CD4-positive, alpha-beta T cell treated with Interleukin-6 for 4 hours (primary cell): ENCODE results near the gene GPI.
A peak's percentile ranks its signal among the peaks of the same experiment; 100 is the strongest.

Experiments used
- DNase-seq: peaks from one replicate; pipeline ENCODE4 v3.0.0-alpha.2; 2020; ENCODE audit warnings: mixed read lengths

The GPI gene

GRCh38 chr19:34341935-34342680 lies 22.9 kb upstream of the GPI start:
- no peak for DNase-seq

DNA sequence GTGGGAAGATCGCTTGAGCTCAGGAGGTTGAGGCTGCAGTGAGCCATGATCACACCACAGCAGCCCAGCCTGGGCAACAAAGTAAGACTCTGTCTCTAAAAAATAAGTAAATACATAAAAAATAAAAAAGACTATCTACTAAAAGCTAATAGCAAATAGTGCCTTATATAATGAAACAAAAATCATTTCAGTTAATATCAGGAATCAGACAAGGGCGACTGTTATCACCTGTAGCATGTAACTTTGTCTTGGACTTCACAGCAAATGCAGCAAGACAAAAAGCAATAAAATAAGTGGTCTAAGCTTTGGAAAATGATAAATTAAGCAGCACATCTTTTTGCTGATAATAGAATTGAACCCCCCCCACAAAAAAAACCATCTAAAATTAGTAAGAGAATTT lies 21.2 kb upstream of the GPI start:
- DNase-seq: no peak

DNA sequence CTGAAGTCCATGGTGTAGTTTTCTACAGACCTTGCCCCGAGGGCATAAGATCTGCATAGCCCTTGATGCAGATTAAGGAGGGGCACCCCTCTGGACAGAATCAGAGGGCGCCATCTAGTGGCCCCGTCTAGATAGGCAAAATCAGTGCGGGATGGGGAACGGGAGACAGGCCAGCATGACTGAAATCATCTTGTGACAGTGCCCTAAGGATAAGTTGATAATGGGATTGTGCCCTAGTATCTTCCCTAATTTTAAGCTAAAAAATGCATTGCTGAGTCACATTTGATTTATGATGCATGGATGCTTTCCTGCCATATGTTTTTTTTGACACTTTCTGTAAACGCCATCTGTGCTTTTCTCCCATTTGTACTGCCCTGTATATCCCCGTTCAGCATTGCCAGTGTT lies 19.0 kb upstream of the GPI start:
- DNase-seq: peak; percentile 76

GRCh38 chr19:34347561-34348165 lies 17.3 kb upstream of the GPI start:
- DNase-seq: no peak

DNA sequence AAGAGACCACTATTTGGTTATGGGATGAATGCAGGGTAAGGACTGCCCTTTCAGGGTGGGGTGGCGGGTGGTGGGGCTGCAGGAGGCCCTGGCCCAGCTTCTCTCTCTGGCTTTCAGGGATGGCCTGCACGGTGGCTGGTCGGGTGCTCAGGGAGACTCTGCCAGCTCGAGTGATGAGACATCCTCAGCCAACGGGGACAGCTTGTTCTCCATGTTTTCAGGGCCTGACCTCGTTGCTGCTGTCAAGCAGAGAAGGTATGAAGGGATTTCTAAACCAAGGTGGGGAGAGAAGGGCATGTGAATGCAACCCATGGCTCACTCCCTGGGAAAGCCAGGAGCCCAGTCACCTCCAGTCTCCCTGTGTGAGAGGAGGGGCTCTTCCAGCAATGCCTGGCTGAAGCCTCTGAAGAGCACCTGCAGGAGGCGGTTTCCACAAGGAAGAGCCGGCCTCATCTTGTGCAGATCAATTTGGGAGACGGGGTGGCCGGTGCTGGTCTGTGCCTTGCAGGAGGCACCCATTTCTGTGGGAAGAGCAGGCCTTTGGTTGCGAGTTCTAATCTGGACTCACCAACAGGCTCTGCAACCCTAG lies 16.0 kb upstream of the GPI start:
- DNase-seq: no peak

GRCh38 chr19:34350161-34350561 lies 14.8 kb upstream of the GPI start:
- DNase-seq: peak; percentile 83

DNA sequence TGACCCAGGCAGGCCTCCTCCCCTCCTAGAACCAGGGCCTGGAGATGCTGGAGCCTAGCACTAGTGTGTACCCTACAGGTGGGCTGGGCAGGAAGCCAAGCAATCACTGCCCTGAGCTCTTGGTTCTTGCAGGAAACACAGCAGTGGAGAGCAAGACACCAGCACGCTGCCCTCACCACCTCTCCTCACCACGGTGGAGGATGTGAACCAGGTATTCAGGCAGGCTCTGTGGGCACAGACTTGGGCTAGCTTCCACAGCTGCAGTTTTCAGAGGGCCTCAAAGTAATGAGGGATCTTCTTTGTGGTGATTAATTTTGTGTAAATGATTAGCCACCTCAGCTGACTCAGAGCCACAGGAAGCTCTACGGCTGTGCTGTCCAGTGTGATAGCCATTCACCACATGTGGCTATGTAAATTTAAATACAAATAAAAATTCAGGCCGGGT lies 13.6 kb upstream of the GPI start:
- peak; percentile 57 for DNase-seq

GRCh38 chr19:34353546-34353945 lies 11.4 kb upstream of the GPI start:
- no peak for DNase-seq

GRCh38 chr19:34355201-34355600 lies 9.8 kb upstream of the GPI start:
- DNase-seq: no peak

DNA sequence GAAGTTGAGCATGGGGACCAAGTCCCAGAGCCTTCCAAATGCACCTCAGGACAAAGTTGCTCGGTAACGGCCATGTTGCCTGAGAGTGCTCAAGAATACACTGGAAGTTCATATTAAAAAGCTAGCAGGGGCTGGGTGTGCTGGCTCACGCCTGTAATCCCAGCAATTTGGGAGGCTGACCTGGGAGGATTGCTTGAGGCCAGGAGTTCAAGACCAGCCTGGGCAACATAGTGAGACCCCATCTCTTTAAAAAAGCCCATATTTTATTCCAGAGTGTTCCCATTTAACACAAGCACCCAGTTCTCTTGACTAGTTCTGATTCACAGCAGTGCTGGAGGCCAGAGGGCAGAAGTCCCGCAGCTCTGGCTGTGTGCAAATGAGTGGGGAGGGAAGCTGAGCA lies 8.1 kb upstream of the GPI start:
- no peak for DNase-seq

DNA sequence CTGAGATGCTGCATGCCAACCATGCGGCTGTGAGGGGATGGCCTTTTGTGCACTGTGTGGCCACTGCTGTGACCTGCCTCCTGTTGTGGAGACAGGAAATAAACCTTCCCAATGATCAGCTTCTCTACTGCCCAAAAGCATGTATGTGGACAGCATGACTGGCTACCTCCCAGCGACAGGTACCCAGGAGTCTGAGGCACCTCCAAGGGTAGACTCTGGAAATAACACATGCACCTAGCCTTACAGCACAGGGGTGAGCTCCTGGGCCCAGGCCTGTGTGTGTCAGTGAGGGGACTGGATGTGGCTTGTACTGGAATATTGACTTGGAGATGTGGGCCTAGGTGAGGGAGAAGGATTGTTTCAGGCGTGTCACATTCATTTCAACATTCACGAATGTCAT lies 7.6 kb upstream of the GPI start:
- DNase-seq: no peak

- DNase-seq: peak; percentile 98
These were observed 5.6 kb upstream of the GPI start for GRCh38 chr19:34359140-34359953.

DNA sequence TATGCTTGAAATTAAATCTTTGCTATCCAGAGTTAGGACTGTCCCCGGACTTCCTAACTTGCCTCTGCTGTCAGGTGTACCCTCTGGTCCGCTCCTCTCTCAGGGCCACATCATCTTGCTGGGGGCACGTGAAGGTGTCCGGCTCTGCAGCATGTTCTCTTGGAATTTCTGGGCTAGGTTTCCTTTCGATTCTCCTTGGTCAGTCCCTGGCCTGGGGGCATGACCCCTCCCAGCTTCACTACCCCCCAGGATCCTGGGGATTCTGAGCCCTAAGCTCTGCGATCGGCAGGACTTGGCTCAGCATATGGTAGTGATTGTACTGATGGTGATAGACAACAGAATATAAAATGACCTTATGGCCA lies 5.1 kb upstream of the GPI start:
- DNase-seq: no peak

DNA sequence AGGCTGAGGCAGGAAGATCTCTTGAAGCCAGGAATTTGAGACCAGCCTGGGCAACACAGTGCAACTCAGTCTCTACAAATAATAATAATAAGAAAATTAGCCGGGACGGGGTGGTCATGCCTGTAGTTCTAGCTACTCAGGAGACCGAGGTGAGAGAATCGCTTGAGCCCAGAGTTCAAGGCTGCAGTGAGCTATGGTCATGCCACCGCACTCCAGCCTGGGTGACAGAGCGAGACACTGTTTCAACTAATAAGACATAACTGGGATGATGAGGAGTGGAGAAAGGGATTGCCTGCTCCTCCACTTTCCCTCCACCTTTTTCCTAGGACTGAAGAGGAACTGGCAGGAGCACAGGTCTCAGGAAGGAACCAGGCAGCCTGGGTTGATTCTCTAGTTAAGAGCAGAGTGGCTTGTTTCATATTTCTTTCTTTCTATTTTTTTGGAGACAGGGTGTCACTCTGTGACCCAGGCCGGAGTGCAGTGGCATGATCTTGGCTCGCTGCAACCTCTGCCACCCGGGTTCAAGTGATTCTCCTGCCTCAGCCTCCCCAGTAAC lies 4.6 kb upstream of the GPI start:
- no peak for DNase-seq

GRCh38 chr19:34362679-34363069 lies 2.3 kb upstream of the GPI start:
- DNase-seq: no peak

DNA sequence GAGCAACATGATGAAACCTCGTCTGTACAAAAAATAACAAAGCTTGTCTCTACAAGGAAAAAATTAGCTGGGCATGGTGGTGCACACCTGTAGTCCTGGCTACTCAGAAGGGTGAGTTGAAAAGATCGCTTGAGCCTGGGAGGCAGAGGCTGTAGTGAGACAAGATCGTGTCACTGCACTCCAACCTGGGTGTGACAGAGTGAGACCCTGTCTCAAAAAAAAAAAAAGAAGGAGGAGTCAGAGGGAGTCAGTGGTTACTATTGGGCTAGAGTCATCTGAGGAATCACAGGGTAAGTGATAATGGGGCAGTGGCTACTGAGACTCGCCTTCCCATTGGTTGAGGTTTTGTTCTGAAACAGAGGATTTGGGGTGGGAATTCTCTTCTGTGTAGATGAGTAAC lies 1.9 kb upstream of the GPI start:
- no peak for DNase-seq

DNA sequence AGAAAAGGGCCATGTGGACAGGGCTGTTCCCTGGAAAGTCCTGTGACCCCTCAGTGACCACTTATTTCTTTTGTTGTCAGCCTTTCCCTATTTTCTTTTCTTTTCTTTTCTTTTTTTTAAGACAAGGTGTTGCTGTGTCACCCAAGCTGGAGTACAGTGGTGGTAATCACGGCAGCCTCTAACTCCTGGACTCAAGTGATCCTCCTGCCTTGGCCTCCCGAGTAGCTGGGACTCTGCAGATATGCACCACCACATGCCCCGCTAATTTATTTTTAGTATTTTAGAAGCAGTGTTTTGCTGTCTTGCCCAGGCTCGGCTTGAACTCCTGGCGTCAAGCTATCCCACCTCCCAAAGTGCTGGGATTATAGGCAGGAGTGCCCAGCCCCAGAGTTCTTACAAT lies 1.1 kb upstream of the GPI start:
- no peak for DNase-seq

DNA sequence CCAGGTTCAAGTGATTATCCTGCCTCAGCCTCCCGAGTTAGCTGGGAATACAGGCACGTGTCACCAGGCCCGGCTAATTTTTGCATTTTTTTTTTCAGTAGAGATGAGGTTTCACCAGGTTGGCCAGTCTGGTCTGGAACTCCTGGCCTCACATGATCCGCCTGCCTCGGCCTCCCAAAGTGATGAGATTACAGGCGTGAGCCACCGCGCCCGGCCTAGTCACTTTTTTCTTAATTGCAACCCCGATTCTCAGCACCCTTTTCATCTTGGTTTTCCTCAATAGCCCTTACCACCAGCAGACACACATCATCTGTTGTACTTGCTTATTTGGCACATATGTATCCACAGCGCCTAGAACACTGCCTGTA lies 550 bp upstream of the GPI start:
- no peak for DNase-seq

- peak; percentile 30 for DNase-seq
These were observed 736 bp downstream of the GPI start for GRCh38 chr19:34365463-34366401.

GRCh38 chr19:34366738-34367623 lies 2.0 kb downstream of the GPI start:
- DNase-seq: no peak

GRCh38 chr19:34367624-34367957 lies 2.6 kb downstream of the GPI start:
- DNase-seq: no peak
